ENCODE results near the gene FRMD7. TPM values are rescaled to one million over a fixed set of nuclear protein-coding genes. Genes with fewer than 3 reads are reported as not detected.

Gene FRMD7
- total RNA-seq, 1 experiment from 2014 or later, result not detected

DNA sequence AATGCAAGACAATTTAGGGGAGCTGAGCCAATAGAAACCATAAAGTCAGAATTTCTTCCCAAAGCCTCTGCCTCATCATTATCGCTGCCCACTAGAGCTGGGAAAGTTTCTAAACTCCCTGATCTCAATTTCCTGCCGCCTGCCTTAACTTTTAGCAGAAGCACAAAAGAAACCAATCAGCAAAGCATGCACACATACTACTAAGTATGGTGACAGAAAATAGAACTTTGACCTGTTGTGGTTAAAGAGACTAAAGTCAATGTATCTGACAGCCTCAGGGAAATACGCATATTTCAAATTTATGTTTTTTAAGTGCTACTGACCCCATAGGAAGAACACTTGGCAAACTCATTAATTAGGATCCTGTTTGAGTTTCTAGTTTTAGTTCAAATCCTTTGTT is 94.7 kb downstream of the FRMD7 start:
- DNase-seq, result no peak
- no peaks in the 10 kb centered on the region for H3K9me3 ChIP-seq (replicated peaks)
- H3K4me1 ChIP-seq, result no peaks in the 10 kb centered on the region
- H3K4me3 ChIP-seq, result no peak overlapping the region
- H3K36me3 ChIP-seq, result no peaks in the 10 kb centered on the region
- H3K27ac ChIP-seq, result no peak overlapping the region
- no peaks in the 10 kb centered on the region for H3K27me3 ChIP-seq

DNA sequence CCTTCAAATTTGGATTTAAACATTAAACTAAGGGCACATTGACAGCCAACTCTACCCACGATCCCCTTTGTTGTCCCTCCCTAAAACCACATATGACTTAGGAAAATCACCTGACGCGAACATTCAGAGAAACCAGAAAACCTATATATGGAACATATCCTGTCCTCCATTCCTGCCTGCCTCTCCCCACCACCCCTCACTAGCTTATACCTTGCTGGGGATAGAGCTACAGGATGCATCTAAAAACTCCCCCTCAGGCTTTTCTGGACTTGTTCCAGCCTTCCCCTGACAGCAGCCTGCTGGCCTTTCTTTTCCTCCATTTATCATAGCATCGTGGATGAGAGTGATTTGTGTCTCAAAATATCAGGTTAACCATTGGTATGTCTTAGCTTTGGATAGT is 96.0 kb downstream of the FRMD7 start:
- DNase-seq, result no peak
- H3K4me1 ChIP-seq, result no peaks in the 10 kb centered on the region
- H3K27ac ChIP-seq, result no peak overlapping the region
- H3K4me3 ChIP-seq, result no peak overlapping the region
- no peaks in the 10 kb centered on the region for H3K27me3 ChIP-seq
- no peaks in the 10 kb centered on the region for H3K36me3 ChIP-seq
- no peaks in the 10 kb centered on the region for H3K9me3 ChIP-seq (replicated peaks)

GRCh38 chrX:132030264-132030663 is 97.6 kb downstream of the FRMD7 start:
- no peaks in the 10 kb centered on the region for H3K9me3 ChIP-seq (replicated peaks)
- no peaks in the 10 kb centered on the region for H3K36me3 ChIP-seq
- H3K4me3 ChIP-seq, result no peak overlapping the region
- DNase-seq, result no peak
- H3K27ac ChIP-seq, result no peak overlapping the region
- no peaks in the 10 kb centered on the region for H3K27me3 ChIP-seq
- no peaks in the 10 kb centered on the region for H3K4me1 ChIP-seq

Other genes starting within 250 kb of the FRMD7 start
- gene STK26, start 104.7 kb downstream of the FRMD7 start, total RNA-seq (2014; rRNA removed; shearing (Covaris generic)), result 78.0 and 83.3 TPM in 2 replicates
- gene RAP2C, start 91.4 kb upstream of the FRMD7 start, total RNA-seq (2014; rRNA removed; shearing (Covaris generic)), result 17.8 and 19.9 TPM in 2 replicates